ENCODE results near the gene SELENOP. TPM values are rescaled to one million over a fixed set of nuclear protein-coding genes. Genes with fewer than 3 reads are reported as not detected.
A peak's percentile ranks its signal among the peaks of the same experiment; 100 is the strongest.
"Not testable (repeated sequence)": the region's sequence is repeated elsewhere in the genome, so short reads cannot be mapped to it uniquely, and the experiment has no call there.

SELENOP gene, protein sequence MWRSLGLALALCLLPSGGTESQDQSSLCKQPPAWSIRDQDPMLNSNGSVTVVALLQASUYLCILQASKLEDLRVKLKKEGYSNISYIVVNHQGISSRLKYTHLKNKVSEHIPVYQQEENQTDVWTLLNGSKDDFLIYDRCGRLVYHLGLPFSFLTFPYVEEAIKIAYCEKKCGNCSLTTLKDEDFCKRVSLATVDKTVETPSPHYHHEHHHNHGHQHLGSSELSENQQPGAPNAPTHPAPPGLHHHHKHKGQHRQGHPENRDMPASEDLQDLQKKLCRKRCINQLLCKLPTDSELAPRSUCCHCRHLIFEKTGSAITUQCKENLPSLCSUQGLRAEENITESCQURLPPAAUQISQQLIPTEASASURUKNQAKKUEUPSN
- 100 to 1,000 TPM; 101 to 177 (median 145) TPM for polyA plus RNA-seq (ENCODE audit: insufficient read length in 10 of 10)
- long read RNA-seq, donor 1, transcript SELENOP-202 (3 exons, 799 nt) = minor isoform, 8 of 59 reads
- long read RNA-seq, donor 1, transcript SELENOP-214 (5 exons, 2,243 nt) = major isoform, 39 of 59 reads
- long read RNA-seq, donor 1, partial matches to known transcripts = 6 of 59 reads
- long read RNA-seq, donor 1, other reads (novel, unspliced or antisense) = 0 of 59 reads
- long read RNA-seq, donor 2, transcript SELENOP-214 (5 exons, 2,243 nt) = major isoform, 41 of 46 reads
- long read RNA-seq, donor 2, partial matches to known transcripts = 0 of 46 reads
- long read RNA-seq, donor 2, other reads (novel, unspliced or antisense) = 0 of 46 reads
- long read RNA-seq, donor 3 = 0 reads
- long read RNA-seq, donor 4, transcript SELENOP-214 (5 exons, 2,243 nt) = major isoform, 43 of 47 reads
- long read RNA-seq, donor 4, partial matches to known transcripts = 0 of 47 reads
- long read RNA-seq, donor 4, other reads (novel, unspliced or antisense) = 0 of 47 reads
- long read RNA-seq, donor 5, transcript SELENOP-214 (5 exons, 2,243 nt) = major isoform, 64 of 83 reads
- long read RNA-seq, donor 5, transcript SELENOP-202 (3 exons, 799 nt) = minor isoform, 8 of 83 reads
- long read RNA-seq, donor 5, partial matches to known transcripts = 7 of 83 reads
- long read RNA-seq, donor 5, other reads (novel, unspliced or antisense) = 0 of 83 reads
- long read RNA-seq, donor 6, transcript SELENOP-214 (5 exons, 2,243 nt) = major isoform, 44 of 59 reads
- long read RNA-seq, donor 6, transcript SELENOP-202 (3 exons, 799 nt) = minor isoform, 8 of 59 reads
- long read RNA-seq, donor 6, partial matches to known transcripts = 7 of 59 reads
- long read RNA-seq, donor 6, other reads (novel, unspliced or antisense) = 0 of 59 reads
- long read RNA-seq, donor 7, transcript SELENOP-214 (5 exons, 2,243 nt) = major isoform, 45 of 47 reads
- long read RNA-seq, donor 7, partial matches to known transcripts = 0 of 47 reads
- long read RNA-seq, donor 7, other reads (novel, unspliced or antisense) = 0 of 47 reads
- long read RNA-seq, donor 8, transcript SELENOP-214 (5 exons, 2,243 nt) = major isoform, 33 of 39 reads
- long read RNA-seq, donor 8, partial matches to known transcripts = 0 of 39 reads
- long read RNA-seq, donor 8, other reads (novel, unspliced or antisense) = 0 of 39 reads
- long read RNA-seq, donor 9, transcript SELENOP-214 (5 exons, 2,243 nt) = major isoform, 10 of 15 reads
- long read RNA-seq, donor 9, partial matches to known transcripts = 0 of 15 reads
- long read RNA-seq, donor 9, other reads (novel, unspliced or antisense) = 0 of 15 reads

GRCh38 chr5:42811591-42812446 is at the start of gene SELENOP:
SELENOP (minus strand) TSS chr5:42811892; CDS start chr5:42808353, 3,539 bp downstream.
- DNase-seq = peak; percentile 69 to 95 (median 84)

DNA sequence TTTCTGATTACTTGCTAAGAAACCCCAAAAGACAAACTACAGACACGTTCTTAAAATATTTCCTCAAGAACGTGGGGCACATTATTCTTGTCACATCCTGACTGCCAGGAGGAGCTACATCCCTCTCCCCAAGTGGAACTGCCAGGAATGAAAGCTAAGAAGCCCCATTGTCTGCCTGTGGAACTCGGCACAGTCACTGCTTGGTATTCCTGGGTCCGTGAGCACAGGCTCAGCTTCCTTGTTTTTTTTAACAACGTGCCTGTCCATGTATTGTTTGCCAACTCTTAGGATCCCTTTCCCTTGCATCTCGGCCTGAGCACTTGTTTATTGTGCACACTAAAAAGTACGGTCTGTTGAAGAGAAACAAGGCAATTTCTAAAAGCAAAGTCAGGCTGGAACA is 47.0 kb upstream of the SELENOP start:
- no peak for DNase-seq

DNA sequence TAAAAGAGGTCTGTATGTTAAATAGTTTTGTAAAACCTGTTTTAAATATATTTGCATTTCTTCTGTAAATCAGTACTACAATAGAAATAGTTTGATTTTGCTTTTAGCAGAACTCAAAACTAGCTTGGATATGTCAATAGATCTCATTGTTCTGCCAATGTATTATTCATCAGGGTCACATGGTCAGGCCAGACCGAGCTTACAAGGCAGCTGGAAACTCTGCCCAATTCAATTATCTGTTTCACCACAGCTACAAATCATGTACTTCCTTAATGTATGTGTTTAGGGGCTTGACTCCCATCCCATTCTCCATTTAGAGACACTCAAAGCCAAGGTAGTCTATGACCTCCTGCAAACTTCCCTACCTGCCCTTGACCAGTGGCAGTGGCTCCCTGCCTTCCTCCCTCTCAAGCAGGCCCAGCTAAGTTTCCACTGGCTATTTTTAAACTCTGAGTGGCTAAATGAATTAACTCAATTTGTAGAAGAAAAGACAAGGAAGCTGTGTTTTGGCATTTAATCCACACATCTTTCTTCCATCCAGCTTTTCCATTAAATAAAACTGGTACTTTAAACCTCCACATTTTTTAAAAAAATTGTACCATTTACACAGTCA is 46.4 kb upstream of the SELENOP start:
- peak in 1 of 3 donors; percentile 28 for DNase-seq

DNA sequence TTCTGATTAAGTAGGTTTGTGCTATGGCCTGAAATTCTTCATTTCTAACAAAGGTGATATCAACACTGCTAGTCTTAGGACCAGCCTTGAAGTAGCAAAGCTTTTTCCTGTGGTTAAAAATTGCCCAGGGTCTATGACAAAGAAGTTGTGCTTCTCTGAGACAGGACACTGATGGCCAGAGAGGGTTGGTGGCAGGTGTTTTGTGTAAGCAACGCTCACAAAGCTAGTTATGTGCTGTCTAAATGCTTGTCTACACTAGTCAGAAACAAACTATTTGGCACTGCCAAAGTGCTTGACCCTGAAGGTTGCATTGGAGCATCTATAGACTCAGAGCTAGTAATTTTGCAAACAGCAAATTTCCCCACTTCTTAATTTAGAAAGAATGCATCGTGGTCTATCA is 44.1 kb upstream of the SELENOP start:
- no peak for DNase-seq

GRCh38 chr5:42855386-42855785 is 43.7 kb upstream of the SELENOP start:
- DNase-seq = no peak

- DNase-seq = no peak
Measured at GRCh38 chr5:42854795-42855194, 43.1 kb upstream of the SELENOP start.

- DNase-seq = no peak
Measured at GRCh38 chr5:42852826-42853225, 41.1 kb upstream of the SELENOP start.

DNA sequence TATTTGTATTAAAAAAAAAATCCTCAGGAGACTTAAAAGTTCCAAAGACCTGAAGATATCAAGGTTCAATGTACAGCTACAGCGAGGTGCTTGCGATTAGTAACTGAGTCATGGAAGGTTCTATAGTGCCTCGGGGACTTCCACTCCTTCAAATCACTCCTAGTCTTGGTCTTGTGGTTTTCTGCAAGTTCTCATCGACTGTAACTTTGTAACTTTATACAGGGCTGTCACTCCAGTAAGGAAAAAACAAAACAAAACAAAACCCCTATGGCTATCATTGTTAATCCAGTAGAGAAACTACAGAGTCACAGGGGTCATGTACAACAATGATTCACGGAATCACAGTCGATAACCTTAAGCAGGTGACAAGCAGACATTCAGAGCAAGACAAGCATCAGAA is 39.8 kb upstream of the SELENOP start:
- DNase-seq = no peak

DNA sequence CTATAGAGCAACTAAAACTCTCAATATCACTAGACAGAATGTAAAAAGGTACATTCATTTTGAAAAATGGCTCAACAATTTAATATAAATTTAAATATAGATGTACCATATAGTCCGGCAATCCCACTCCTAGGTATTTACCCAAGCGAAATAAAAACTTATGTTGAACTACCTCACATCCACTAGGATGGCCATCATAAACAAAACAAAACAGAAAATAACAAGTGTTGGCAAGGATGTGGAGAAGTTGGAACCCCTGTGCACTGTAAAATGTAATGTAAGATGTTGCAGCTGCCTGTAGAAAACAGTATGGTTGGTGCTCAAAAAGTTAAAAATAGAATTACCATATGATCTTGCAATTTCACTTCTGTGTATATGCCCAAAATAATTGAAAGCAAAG is 36.9 kb upstream of the SELENOP start:
- DNase-seq = no peak

- not testable (repeated sequence) for DNase-seq
Measured at GRCh38 chr5:42844408-42844807, 32.7 kb upstream of the SELENOP start.

GRCh38 chr5:42843675-42844292 is 32.1 kb upstream of the SELENOP start:
- DNase-seq = no peak

GRCh38 chr5:42842921-42843641 is 31.4 kb upstream of the SELENOP start:
- DNase-seq = peak in 1 of 3 donors; percentile 75

- DNase-seq = peak in 1 of 3 donors; percentile 24
Measured at GRCh38 chr5:42840842-42841567, 29.3 kb upstream of the SELENOP start.

GRCh38 chr5:42840269-42840668 is 28.6 kb upstream of the SELENOP start:
- DNase-seq = peak; percentile 67 to 89 (median 75)

- no peak for DNase-seq
Measured at GRCh38 chr5:42839196-42839595, 27.5 kb upstream of the SELENOP start.

DNA sequence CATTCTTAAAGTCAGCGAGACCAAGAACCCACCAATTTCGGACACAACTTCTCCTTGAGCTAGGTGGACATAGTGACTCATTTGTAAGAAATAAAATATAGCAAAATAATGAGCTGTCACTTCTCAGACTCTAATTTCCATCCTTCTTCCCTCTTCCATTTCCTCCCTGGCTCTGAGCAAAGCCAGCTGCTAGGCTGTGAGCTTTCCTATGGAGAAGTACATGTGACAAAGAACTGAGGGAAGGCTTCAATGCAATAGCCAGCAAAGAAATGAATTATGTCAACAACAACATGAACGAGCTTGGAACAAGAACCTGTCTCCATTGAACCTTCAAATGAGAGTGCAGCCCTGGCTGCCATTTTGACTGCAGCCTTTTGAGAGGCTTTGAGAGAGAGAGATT is 25.9 kb upstream of the SELENOP start:
- DNase-seq = peak in 1 of 3 donors; percentile 29

DNA sequence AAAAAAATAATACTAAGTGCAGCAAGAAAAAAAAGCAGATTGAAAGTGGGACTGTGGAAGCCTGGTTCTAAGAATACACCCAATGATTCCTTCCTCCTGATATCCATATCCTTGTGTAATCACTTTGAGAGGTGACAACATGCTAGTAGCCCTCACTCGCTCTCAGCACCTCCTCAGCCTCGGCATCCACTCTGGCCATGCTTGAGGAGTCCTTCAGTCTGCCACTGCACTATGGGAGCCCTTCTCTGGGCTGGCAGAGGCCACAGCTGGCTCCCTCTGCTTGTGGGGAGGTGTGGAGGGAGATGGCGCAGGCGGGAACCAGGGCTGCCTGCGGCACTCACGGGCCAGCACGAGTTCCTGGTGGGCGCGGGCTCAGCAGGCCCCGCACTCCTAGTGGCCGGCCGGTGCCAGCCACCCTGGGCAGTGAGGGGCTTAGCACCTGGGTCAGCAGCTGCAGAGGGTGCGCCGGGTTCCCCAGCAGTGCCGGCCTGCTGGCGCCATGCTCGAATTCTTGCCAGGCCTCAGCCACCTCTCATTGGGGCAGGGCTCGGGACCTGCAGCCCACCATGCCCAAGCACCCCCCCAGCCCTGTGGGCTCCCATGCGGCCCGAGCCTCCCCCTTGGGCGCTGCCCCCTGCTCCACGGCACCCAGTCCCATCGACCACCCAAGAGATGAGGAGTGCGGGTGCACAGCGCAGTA is 24.5 kb upstream of the SELENOP start:
- no peak for DNase-seq

Measured in muscle of back (tissue), 13 donors.